ENCODE measurements around the gene DTX3L.

Gene DTX3L

DNA sequence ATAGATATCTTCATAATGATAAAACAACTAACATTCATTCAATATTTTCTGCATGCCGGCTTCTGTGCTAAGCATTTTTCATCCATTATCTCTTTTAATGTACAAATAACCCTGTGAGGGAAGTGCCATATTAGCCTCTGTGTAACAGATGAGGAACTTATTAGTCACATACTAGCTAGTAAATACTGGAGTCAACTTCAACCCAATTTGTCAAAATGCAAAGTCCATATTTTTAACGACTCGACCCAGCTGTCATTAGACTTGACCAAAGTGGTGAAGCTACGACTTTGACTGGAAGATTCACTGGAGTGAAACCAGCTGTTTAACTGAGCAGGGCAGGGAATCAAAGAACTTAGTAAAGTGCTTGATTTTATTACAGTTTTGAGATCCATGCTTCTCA, 54.9 kb downstream of the DTX3L start:
- TF ChIP-seq, protein P1, sequence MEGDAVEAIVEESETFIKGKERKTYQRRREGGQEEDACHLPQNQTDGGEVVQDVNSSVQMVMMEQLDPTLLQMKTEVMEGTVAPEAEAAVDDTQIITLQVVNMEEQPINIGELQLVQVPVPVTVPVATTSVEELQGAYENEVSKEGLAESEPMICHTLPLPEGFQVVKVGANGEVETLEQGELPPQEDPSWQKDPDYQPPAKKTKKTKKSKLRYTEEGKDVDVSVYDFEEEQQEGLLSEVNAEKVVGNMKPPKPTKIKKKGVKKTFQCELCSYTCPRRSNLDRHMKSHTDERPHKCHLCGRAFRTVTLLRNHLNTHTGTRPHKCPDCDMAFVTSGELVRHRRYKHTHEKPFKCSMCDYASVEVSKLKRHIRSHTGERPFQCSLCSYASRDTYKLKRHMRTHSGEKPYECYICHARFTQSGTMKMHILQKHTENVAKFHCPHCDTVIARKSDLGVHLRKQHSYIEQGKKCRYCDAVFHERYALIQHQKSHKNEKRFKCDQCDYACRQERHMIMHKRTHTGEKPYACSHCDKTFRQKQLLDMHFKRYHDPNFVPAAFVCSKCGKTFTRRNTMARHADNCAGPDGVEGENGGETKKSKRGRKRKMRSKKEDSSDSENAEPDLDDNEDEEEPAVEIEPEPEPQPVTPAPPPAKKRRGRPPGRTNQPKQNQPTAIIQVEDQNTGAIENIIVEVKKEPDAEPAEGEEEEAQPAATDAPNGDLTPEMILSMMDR (conservative IDR thresholded peaks at IDR 0.05), result no peak
- H3K27ac ChIP-seq, result no peak overlapping the region

DNA sequence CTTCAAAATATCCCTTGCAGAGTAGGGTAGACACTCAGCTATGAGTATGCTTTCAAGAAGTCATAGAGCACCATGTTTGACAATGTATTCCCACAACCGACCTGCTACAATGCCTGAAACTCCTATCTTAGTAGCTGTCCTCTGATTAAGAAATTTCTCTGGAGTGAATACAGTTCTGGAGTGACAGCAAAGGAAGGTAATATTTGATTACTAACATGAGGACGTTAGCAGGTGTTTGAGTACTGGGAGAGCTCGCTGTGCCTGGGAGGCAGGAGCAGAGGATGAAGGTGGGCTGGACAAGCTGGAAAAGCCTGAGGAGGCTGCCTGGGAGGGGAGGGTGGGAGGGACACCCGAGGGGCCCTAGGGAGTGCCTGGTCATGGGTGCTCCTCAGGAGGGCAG, 56.3 kb downstream of the DTX3L start:
- no peak overlapping the region for H3K27ac ChIP-seq
- TF ChIP-seq, protein P1 (conservative IDR thresholded peaks at IDR 0.05), result no peak

DNA sequence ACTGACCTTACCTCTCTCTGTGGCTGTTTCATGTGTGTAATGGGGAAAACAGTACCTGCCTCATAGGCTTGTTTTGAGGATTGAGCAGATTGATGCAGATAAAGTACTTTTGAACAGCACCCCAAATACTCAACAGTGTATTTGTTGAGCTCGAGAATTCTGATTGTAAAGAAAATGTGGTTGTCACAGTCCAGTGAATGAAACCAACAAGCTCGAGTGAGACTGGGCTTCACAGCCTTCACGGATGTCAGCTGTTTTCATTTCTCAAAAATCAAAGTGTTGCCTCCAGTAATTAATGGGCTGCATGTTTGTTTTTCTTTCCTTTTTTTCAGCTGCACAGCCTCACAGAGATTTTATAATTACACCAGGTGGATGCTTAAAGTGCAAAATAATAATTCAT, 57.0 kb downstream of the DTX3L start:
- TF ChIP-seq, protein P1 (conservative IDR thresholded peaks at IDR 0.05), result no peak
- H3K27ac ChIP-seq, result no peak overlapping the region

DNA sequence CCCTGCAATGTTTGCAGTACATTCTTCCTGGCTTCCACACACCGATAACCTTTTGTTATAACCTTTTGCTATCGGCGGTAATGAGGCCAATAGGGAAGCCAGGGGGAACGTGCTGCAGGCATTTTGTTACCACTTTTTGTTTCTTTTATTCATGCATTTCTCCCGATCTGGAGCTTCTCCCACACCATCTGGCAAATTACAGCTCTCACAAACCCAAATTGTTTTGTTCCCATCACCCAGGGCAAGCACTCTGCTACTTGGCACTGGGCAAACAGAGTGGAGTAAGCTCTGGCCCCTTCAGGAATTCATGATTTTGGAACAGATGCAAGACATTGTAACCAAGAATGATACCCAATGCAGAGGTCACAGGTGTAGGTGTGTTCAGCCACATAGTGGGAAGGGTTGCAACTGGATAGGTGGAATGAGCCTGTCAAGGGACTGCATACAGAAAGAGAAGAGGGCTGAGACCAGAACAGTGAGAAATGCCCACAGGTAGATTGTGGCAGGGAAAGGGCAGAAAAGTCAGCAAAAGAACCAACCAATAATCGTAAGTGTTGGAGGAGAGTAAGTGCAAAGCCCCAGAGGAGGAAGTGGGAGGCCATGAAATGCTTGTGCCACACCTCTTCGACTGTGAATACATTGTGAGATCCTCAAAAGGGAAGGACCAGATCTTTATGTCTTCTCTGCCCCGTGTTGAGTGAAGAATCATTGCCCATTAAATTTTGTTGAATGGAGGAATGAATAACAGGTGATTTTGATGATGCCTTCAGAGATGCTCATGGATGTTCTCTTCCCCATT, 59.1 kb downstream of the DTX3L start:
- TF ChIP-seq, protein P1 (conservative IDR thresholded peaks at IDR 0.05), result no peak
- no peak overlapping the region for H3K27ac ChIP-seq

Measured in VCaP (cell line).